ENCODE data around the gene AP5S1.
"Not testable (repeated sequence)": the region's sequence is repeated elsewhere in the genome, so short reads cannot be mapped to it uniquely, and the experiment has no call there.

The AP5S1 gene, protein sequence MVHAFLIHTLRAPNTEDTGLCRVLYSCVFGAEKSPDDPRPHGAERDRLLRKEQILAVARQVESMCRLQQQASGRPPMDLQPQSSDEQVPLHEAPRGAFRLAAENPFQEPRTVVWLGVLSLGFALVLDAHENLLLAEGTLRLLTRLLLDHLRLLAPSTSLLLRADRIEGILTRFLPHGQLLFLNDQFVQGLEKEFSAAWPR

DNA sequence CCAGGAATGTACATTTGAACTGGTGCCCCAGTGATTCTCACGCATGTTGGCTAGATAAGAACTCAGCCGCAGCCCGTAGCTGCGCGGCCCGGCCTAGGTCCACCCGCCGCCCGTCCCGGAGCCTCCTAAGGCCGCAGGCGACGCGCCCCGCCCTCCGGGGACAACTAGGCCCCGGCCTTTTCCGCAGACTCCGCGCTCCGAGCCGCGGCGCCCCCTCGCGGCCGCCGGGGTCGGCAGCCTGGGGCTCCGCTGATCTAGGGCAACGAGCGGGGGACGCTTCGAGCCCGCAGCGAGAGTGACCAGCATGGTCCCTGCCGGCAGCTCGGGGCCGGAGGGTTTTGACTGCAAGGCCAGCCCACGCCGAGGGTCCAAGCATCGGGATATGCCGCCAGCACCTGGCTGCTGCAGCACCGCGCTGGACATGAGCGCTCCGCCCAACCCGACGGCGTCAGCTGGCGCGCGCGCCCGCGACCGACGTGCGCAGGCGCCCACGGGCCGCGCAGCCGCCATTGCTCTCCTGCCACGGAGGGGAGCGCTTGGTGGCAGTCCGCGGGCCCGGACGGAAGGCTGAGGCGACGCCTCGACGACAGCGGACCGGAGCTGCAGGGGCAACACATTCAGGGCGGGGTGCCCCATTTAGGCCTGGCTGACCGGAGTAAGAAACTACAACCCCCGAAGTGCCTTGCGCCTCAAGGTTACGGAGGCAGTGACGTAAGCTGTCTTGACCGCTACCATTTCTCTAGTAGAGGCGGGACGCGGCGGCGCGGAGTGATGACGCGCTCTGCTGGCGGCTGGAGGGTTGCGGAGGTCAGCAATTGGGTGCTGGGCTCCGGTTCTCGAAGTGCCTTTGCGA lies at the start of gene AP5S1:
AP5S1 (plus strand) TSS at position 500 of the 853 bp plus-strand sequence. CDS start 1,571 bp downstream, outside the sequence.
- DNase-seq (ENCODE audit: low read depth) = peak; percentile 89

DNA sequence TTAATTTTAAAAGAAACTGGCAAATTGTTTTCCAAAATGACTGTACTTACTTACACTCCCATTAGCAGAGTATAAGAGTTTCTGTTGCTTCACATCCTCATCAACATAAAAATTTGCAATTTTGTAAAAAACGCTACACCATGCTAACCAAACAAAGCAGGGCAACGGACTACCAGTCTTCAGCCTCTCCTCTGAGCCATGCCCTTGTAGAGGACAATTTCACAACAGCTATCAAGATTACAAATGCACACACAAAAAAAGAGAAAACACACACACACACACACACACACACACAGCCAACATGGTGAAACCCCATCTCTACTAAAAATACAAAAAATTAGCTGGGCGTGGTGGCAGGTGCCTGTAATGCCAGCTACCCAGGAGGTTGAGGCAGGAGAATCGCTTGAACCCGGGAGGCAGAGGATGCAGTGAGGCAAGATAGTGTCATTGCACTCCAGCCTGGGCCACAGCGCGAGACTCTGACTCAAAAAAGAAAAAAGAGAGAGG lies 48.7 kb upstream of the AP5S1 start:
- DNase-seq (ENCODE audit: low read depth) = no peak

DNA sequence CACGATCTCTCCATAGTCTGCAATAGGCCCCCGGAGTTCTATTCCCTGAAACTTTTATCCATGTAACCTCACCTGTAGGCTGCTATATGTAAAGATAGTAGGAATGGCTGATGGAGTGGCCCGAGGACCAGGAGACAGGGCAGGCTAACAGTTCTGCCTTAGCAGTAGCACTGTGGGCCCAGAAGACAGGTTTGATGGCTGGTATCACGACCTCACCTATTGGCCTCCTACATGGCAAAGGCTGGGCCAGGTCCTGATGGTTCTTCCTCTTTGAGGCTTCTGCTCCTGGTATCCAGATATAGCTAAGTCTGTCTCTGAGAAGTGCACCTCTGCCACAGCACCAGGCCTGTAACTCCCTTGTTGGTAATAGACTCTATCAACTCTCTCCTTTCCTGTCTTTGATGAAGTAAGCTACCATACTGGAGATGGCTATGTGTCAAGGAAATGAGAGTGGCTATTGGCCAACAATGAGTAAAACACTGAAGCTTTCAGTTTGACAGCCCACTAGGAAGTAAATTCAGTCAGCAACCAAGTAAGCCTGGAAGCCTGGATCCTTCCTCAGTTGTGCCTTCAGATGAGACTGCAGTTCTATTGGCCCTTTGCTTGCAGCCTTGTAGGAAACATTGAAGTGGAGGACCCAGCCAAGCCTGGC lies 44.8 kb upstream of the AP5S1 start:
- no peak for DNase-seq (ENCODE audit: low read depth)

DNA sequence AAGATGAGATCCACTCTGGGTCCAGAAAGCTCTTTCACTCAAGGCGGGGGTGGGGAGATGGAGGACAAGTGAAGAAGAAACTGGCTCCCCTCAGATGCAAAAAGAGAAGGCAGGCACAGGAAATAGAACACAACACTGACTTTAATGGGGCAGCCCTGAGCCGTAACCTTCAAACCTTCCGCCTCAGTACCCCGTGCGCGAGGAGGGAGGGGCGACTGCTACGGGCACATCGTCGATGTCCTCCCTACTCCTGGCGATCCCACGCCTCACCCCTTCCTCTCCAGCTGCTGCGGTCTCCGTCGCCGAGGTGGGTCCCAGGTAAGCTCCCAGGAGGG lies 43.0 kb upstream of the AP5S1 start:
- DNase-seq (ENCODE audit: low read depth) = no peak

DNA sequence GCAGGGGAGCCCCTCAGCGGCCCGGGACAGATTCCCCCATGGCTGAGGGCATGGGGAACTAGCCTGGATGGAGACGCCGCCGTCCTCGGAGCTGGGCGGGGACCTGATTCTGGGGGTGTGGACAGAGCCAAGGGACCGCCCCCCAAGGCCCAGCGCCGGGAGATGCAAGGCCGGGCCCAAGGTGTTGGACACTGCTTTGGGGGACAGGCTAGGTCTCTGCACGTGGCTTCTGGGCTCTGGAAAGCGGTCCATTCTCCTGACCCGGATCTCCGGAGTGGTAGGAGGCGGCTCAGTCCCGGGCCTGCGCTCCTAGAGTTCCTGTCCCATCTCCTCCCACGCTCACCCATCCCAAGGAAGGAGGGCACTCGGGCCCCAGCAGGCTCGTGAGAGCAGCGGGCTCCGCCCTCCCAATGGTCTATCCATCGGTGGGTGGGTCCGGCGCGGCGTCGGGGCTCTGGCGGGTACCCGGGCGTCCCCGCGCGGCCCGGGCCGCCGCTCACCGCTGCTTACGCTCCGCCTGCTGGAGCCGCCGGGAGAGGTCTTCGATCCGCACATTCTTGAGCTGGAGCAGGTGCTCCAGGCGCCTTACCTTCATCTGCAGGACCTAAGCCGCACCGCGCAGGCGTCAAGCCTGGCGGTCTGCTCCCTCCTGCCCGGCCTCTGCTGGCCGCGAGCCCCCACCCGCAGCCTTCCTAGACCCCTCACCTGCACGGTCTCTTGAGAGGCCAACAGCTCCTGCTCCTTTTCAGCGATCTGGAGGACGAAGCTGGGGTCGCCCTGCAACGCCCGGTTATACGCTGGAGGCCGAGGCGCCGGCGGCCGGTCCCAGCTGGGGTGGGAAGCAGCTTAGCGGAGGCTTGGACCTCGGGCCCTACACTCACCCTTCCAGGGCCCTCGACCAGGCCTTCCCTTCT lies 42.4 kb upstream of the AP5S1 start:
- no peak for DNase-seq (ENCODE audit: low read depth)

DNA sequence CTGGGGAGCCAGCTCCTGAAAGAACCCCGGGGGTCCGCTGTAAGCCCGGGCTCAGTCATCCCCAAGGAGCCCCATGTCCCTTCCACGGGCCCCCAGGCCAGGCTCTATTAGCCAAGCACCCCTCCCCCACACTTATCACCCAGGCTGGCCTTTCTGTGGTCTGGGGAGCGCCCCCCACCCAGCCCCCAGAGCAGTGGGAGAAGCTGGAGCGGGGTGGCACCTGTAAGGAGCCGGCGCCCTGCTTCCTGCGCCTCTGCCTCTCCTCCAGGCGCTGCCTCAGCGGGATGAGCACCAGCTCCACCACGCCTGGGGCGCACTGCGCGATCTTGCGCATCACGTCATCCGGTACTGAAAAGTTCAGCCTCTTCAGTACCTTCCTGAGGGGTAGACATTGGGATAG lies 41.4 kb upstream of the AP5S1 start:
- no peak for DNase-seq (ENCODE audit: low read depth)

DNA sequence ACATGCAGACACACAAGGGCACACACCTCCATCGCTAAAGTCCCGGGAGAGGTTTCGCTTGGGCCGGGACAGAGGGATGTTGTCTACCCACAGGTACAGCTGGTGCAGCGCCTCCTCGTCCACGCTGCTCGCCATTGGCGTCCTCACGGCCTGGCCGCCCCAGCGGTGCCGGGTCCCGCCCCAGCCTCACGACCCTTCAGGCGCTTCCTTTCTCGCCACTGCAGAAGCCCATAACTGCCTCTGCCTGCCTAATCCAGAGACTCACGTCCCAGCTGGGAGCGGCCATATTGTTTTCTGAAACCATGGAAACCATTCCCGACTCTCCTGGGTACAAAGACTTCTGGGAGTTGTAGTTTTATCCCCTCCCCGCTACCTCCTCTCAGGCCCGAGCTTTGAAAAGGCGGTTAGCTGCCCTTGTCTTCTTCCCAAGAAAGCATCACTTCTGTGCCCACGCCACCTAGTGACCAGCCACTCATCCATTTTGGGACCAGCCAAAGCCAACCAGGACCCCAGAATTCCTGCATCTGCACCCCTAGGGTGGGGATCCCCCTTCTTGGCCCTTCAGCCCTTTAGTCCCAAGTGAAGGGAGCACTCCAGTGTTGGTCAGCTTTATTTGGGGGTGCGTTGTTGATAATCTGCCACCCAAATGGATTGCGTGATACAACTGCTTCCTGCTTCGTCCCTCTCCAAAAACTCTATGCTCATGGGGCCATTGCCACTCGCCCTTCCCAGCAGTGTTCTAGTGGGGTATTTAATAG lies 39.0 kb upstream of the AP5S1 start, which contains the start of gene SPEF1:
SPEF1 (minus strand) TSS at position 296 of the 758 bp plus-strand sequence; CDS start at position 135, 161 bp downstream.
- peak; percentile 86 for DNase-seq (ENCODE audit: low read depth)

DNA sequence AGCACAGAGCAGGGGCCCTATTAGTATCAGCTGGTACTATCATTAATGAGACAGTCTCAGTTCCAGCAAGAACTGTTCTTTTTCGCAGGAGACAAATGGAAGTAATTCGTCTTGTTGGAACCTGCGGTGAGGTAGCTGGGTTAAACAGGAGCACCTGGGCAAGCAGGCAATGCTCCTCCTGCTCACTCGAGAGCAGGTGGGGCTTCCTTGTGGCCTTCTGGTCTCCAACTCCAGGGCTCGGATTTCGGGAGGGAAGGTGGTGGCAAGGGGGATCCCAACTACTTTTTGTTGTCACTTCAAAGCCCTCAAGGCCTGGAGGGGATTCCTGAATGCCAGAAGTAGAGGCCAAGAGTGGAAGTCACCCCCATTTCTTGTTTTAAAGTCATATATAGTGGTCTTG lies 37.8 kb upstream of the AP5S1 start:
- DNase-seq (ENCODE audit: low read depth) = no peak

DNA sequence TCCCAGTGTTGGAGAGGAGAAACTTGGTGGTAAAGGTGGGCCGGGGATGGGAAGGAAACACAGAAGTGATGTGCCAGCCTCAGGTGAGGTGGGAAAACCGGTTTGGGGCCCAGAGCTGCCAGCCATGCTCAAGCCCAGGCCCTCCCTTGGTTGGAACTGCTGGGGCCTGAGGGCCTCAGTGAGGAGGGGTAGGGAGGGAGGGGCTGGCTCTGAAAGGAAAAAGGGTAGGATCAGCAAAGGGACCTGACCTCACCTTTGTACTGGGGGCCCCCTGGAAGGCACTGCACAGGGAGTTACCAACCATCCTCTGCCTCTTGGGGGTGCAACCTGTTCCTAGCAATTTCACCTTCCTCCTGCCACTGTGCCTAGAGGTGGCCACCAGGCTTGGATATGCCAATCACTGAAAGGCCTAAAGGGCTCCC lies 37.3 kb upstream of the AP5S1 start:
- no peak for DNase-seq (ENCODE audit: low read depth)

DNA sequence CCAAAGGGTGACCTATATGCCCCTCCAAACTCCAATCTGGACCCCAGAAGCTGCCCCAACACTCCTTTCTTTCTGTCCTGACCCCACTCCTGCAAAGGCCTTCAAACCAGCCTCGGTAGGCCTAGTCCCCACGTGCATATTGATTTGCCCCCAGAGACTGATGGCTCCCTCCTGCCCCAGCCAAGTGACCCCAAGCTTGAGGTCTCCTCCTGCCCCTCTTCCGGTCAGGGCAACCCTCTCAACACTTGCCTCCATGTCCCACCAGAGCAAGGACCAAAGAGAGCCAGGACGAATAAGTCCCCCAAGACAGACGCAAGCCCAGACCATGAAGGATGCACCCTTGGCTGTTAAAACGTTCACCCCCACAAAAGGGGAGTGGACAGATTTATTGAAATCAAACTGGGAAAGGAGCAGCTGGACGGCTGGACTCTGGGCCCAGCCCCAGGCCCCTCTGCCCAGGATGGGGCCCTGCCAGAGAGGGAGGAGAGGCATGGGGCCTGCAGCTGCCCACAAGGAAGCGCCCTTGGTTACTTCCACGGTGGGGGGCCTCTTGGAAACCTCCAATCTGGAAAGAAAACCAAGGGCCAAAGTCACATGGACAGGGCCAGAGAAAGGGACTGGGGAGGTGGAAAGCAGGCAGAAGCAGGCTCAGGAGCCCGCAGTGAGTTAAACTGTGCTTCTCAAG lies 36.7 kb upstream of the AP5S1 start:
- no peak for DNase-seq (ENCODE audit: low read depth)

DNA sequence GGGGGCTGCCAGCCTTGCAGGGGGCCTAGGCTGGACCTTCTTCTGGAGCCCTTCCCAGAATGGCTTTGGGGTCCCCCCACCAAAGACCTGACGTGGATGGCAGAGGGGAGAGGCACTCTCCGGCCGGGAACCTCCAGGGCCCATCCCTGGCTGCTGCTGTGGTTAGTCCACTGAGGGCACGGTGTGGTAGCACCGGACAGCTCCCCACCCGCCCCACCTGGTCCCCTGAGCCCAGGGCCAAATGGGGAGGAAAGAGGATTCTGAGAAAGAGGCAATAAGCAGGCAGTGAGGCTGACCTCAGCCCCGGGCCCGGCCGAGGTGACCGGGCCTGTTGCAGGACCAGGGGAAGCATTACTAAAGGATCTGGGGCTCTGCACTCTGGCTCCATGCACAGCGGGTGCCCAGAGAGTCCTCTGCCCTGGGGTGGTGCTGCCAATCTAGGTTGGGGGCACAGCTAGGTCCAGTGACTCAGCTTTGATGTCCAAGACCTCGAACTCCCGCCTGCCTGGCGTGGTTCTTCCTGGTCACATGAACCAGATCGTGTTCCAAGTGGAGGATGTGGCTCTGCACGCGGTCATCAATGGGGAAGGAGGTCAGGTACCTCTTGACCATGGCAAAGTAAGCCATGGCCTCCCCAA lies 36.0 kb upstream of the AP5S1 start:
- no peak for DNase-seq (ENCODE audit: low read depth)

DNA sequence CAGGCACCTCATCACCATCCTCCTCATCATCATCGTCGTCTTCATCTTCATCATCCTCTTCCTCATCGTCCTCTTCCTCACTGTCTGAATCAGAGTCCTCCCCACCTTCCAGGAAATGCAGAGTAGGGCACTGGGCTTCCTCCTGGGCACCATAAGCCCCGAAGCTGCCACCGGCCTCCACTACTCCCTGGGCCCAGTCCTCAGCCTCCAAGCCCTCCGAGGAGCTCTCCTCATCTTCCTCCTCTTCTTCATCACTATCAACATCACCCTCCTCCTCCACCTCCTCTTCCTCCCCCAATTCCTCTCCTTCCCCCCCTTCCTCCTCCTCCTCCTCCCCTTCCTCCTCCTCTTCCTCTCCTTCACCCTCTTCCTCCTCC lies 35.5 kb upstream of the AP5S1 start:
- no peak for DNase-seq (ENCODE audit: low read depth)

DNA sequence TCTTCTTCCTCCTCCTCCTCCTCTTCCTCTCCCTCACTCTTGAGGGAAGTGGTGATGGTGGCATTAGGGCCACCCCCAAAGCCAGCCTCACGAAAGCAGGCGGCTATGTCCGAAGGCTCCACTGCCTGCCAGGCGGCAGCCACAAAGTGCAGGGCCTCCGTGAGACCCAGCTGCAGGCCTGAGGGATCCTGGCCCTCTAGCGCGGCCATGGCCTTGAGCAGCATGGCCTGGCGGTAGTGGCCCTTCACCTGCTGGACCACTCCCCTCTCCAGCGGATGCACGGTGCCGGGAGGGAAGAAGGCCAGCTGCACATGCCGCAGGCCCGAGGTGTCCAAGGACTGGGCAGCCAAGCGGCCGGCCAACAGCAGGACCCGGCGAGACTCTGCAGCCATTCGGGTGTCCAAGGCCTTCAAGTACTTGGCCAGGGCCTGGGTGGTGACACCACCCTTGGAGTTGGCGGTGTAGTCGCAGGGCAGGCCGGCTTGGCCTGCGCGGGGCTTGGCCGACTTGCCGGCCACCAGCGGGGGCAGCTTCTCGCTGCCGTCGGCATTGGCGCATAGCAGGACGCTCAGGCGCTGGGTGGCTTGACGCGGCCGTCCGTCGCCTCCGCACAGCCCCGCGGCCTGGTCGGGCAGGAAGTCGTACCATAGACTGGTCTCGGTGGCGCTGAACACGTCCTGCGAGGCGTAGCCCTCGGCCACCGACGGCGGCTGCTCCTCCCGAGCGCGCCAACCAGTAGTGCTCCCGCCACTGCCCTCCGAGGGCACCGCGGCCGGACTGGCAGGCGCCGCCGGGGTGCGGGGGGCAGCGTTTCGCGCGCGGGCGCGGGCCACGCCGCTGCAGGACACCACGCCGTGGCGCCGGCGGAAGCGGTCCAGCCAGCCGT lies 34.9 kb upstream of the AP5S1 start:
- no peak for DNase-seq (ENCODE audit: low read depth)

DNA sequence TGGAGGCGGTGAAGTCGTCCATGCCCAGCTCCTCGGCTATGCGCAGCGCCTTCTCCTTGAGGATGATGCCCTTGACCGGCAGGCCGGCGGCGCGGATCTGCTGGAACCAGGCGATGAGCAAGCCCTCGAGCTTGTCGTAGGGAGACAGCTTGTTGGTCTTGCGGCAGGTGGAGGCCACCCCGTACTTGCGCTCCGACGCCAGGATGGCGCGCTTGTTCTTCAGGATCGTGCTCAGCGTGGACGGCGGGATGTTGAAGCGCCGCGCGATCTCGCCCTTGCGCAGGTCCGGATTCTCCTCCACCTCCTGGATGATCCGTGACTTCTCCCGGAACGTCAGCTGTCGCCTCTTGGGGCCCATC lies 34.2 kb upstream of the AP5S1 start:
- DNase-seq (ENCODE audit: low read depth) = no peak

DNA sequence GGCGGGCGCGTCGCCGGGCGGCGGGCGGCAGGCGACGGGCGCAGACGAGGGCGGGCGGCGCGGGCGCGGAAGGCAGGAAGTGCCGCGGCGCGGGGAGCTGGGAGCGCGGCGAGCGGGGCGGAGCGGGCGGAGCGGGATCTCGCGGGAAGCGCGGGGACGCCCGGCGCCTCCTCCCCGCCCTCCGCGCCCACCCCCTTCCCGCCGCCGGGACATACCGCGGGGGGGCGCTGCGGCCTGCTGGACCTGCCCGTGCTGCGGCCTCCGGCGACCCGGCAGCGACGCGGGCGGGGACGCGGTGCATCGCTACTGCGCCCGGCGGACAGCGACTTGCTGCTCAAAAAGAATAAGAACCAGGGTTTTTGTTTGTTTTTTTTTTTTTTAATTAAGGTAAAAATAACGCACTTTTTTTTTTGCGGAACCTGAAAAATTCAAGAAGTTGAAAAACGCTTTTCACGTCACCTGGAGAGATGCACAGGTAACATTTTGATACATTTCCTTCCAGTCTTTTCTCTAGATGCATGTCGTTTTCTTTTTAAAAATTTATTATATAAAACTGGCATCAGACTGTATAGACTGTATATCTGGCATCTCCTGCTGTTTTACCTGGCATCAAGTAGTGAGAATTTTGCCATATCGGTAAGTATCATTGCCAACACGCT lies 33.6 kb upstream of the AP5S1 start, which contains the start of gene CENPB:
CENPB (minus strand) TSS at position 76 of the 659 bp plus-strand sequence. CDS start 257 bp downstream, outside the sequence.
- DNase-seq (ENCODE audit: low read depth) = peak; percentile 53

DNA sequence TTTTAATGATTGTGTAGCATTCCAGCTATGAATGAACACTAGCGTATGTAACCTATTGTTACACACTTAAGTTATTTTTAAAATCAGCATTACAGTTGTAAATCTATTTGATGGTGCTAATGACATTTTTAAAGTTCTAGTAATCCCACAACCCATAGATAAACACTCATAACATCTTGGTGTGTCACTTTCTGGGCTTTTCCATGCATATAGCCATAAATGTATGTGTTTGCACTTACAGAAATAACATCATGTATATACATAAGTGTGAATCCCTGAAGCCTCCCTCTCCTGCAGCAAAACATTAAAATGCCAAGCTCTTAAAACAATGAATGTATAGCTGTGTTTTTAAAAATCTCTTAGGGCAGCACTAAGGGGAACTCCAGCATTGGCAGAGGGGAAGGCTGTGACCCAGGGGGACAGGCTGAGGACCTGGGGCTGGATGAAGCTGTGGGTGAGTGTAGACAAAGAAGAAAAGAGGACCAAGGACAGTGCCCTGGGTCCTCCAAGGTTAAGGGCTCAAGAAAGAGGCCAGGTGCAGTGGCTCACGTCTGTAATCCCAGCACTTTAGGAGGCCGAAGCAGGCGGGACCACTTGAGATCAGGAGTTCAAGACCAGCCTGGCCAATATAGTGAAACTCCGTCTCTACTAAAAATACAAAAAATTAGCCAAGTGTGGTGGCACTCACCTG lies 32.9 kb upstream of the AP5S1 start:
- DNase-seq (ENCODE audit: low read depth) = no peak

DNA sequence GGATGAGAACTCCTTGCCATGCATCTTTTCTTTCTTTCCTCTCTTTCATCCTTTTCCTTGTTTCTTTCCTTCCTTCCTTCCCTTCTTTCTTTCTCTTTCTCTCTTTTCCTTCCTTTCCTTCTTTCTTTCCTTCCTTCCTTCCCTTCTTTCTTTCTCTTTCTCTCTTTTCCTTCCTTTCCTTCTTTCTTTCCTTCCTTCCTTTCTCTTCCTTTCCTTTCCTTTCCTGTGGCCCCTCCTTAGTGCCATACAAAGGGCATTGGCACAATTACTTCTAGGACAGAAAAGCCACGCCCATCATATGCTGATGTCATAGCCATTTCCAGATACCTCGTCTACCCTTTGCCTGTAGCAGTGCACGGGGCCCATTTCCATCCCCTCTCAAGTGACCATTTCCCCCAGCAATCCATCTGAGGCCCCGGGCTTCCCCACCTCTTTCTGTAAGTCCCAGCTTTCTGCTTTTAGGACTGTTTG lies 31.6 kb upstream of the AP5S1 start:
- DNase-seq (ENCODE audit: low read depth) = no peak

DNA sequence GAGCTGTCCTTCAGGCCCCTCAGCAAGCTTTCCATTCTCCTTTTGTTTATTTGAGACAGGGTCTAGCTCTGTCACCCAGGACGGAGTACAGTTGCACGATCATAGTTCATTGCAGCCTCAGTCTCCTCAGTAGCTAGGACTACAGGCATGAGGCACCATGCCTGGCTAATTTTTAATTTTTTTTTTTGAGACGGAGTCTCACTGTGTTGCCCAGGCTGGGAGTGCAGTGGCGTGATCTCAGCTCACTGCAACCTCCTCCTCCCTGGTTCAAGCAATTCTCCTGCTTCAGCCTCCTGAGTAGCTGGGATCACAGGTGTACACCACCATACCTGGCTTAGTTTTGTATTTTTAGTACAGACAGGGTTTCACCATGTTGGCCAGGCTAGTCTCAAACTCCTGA lies 31.1 kb upstream of the AP5S1 start:
- not testable (repeated sequence) for DNase-seq (ENCODE audit: low read depth)
